B cell (primary cell): ENCODE results near the gene EFNB2. TPM values are rescaled to one million over a fixed set of nuclear protein-coding genes. Genes with fewer than 3 reads are reported as not detected.

ENCODE experiments used
- ATAC-seq: fragments of 200-7000 bp; cut with Tn5 transposase; one replicate; pipeline ENCODE4 v1.10.0; 2021; ENCODE audit warnings: low read depth, mild to moderate bottlenecking, moderate number of reproducible peaks, moderate library complexity
- CTCF ChIA-PET: fragments of 350-600 bp; sonication (Branson Sonifier 250); formaldehyde crosslinking; loops from one replicate; lab custom pipeline; 2021; ENCODE audit warnings: antibody characterized with exemption, inconsistent platforms; lab: Charles Lee
- POLR2A ChIA-PET: fragments of 350-600 bp; sonication (Branson Sonifier 250); formaldehyde crosslinking; loops from one replicate; lab custom pipeline; 2021; ENCODE audit warnings: antibody characterized with exemption; lab: Charles Lee
- DNase-seq: peaks from one replicate; pipeline ENCODE4 v3.0.0; 2013
- H2AFZ ChIP-seq: 2 replicates; pipeline ENCODE4 v1.6.1; 2012; ENCODE audit warnings: mild to moderate bottlenecking, low read depth, low read length; ENCODE audit not compliant: insufficient read depth, poor library complexity, severe bottlenecking
- H3K27ac ChIP-seq, 2 donors: 1 replicate in 1 of 2; 2 replicates in 1 of 2; pipeline ENCODE4 v1.5.1; 2012 to 2013; ENCODE audit warnings: low read length in 2 of 2, mild to moderate bottlenecking in 2 of 2, moderate library complexity in 1 of 2
- H3K27me3 ChIP-seq, 4 experiments: fragments of 200-600 bp in 1 of 4; sonication (generic) in 1 of 4; replicated peaks in 1 of 4; 1 replicate in 2 of 4; 2 replicates in 2 of 4; pipeline versions ENCODE4 v1.6.1 to v1.7.0; 2013 to 2016; ENCODE audit warnings: low read length in 3 of 4, mild to moderate bottlenecking in 2 of 4, mixed read lengths in 1 of 4, moderate library complexity in 1 of 4; ENCODE audit not compliant: insufficient read depth in 4 of 4, control insufficient read depth in 3 of 4; ENCODE audit errors: control extremely low read depth in 1 of 4
- H3K36me3 ChIP-seq, 2 experiments: replicated peaks in 1 of 2; 1 replicate in 1 of 2; 2 replicates in 1 of 2; pipeline versions ENCODE4 v1.6.1 to v1.7.1; 2013; ENCODE audit warnings: low read length in 1 of 2; ENCODE audit not compliant: insufficient read depth in 2 of 2, control insufficient read depth in 1 of 2; ENCODE audit errors: control extremely low read depth in 1 of 2, extremely low read depth in 1 of 2
- H3K4me1 ChIP-seq, 2 donors: fragments of 200-600 bp in 1 of 2; sonication (generic) in 1 of 2; 1 replicate in 1 of 2; 2 replicates in 1 of 2; pipeline versions ENCODE4 v1.5.1 to v1.6.1; 2013 to 2017; ENCODE audit warnings: low read length in 2 of 2; ENCODE audit not compliant: control insufficient read depth in 2 of 2, insufficient read depth in 2 of 2
- H3K4me2 ChIP-seq: replicated peaks from 2 replicates; pipeline ENCODE3; 2012; ENCODE audit warnings: mild to moderate bottlenecking, low read depth, low read length; ENCODE audit not compliant: poor library complexity, severe bottlenecking
- H3K4me3 ChIP-seq, 5 experiments: fragments of 200-600 bp in 1 of 5; sonication (generic) in 1 of 5; 1 replicate in 3 of 5; 2 replicates in 2 of 5; pipeline versions ENCODE4 v1.5.1 to v1.7.0; 2011 to 2016; ENCODE audit warnings: low read length in 4 of 5, mild to moderate bottlenecking in 4 of 5, low read depth in 2 of 5, control low read depth in 1 of 5, moderate library complexity in 1 of 5; ENCODE audit not compliant: insufficient read depth in 1 of 5; ENCODE audit errors: control extremely low read depth in 1 of 5, extremely low read depth in 1 of 5
- H3K79me2 ChIP-seq: fragments of 200-600 bp; sonication (generic); one replicate; pipeline ENCODE4 v1.6.0; 2016; ENCODE audit warnings: low read length; ENCODE audit not compliant: control insufficient read depth, insufficient read depth
- H3K9ac ChIP-seq: fragments of 200-600 bp; sonication (generic); 2 replicates; pipeline ENCODE4 v1.6.1; 2017; ENCODE audit warnings: mild to moderate bottlenecking, low read length, moderate library complexity
- H3K9me3 ChIP-seq, 3 donors: one replicate each; pipeline versions ENCODE4 v1.6.1 to v1.7.1; 2013; ENCODE audit warnings: low read length in 2 of 3; ENCODE audit not compliant: control insufficient read depth in 2 of 3, insufficient read depth in 1 of 3; ENCODE audit errors: control extremely low read depth in 1 of 3
- H4K20me1 ChIP-seq: 2 replicates; pipeline ENCODE4 v1.6.0; 2012; ENCODE audit warnings: mild to moderate bottlenecking, low read length; ENCODE audit not compliant: insufficient read depth, control insufficient read depth, poor library complexity, severe bottlenecking
- H3K27ac Mint-ChIP-seq: one replicate; pipeline ENCODE4 v1.8.0; 2021; ENCODE audit warnings: mixed read lengths
- H3K27me3 Mint-ChIP-seq: one replicate; pipeline ENCODE4 v1.8.0; 2021; ENCODE audit warnings: mixed read lengths
- H3K4me1 Mint-ChIP-seq: one replicate; pipeline ENCODE4 v1.8.0; 2021; ENCODE audit warnings: mixed read lengths
- H3K4me3 Mint-ChIP-seq: one replicate; pipeline ENCODE4 v1.8.0; 2021; ENCODE audit warnings: mixed read lengths
- H3K9me3 Mint-ChIP-seq: one replicate; pipeline ENCODE4 v1.8.0; 2022; ENCODE audit warnings: mixed read lengths; ENCODE audit not compliant: insufficient read depth
- CTCF ChIP-seq: fragments of 200-600 bp; IDR thresholded peaks from one replicate; pipeline ENCODE4 v1.8.0; 2022; ENCODE audit warnings: antibody characterized with exemption, mild to moderate bottlenecking
- EZH2 ChIP-seq: IDR thresholded peaks from 2 replicates; pipeline ENCODE4 v1.6.1; 2012; ENCODE audit warnings: borderline replicate concordance, low read depth, mild to moderate bottlenecking, moderate library complexity, low read length; ENCODE audit not compliant: insufficient read depth, poor library complexity, severe bottlenecking
- WGBS: methylation state at CpG from one replicate; pipeline ENCODE4 v1.1.5; 2013; ENCODE audit warnings: missing lambda C conversion rate; ENCODE audit not compliant: insufficient coverage; 5-methylcytosine and 5-hydroxymethylcytosine counted together
- intact Hi-C: fragments of 100-400 bp; cut with micrococcal nuclease; formaldehyde crosslinking; loops from one replicate; pipeline ENCODE4 v1.10.0; 2022
- polyA plus RNA-seq: library from polyadenylated mRNA; depleted of rRNA; stranded (reverse); fragments of >200 nt; gene quantifications from 2 replicates; pipeline ENCODE4 v1.2.3, GENCODE V29; 2012
- total RNA-seq, 2 donors: library from RNA; stranded (reverse); fragments of 120-200 nt in 1 of 2; gene quantifications; 1 replicate in 1 of 2; 2 replicates in 1 of 2; pipeline versions ENCODE4 v1.2.3 to v1.2.4, GENCODE V29; 2013 to 2022

The EFNB2 gene
- total and polyA plus RNA-seq, 2 donors (not counting 1 experiment from before 2014, with no cell fraction given), result 0.04 to 1.2 TPM

GRCh38 chr13:106499113-106499512, 36.3 kb downstream of the EFNB2 start:
- no peak for DNase-seq
- no peak overlapping the region for H3K27ac ChIP-seq
- no peaks in the 10 kb centered on the region for H4K20me1 ChIP-seq
- no CpG with 5 or more reads among the region's 2 CpGs for WGBS
- H3K4me3 ChIP-seq, result no peak overlapping the region
- Mint-ChIP-seq H3K4me1 (peaks cover 11% of the 10 kb centered on the region), H3K9me3 (no peaks in the 10 kb centered on the region), H3K27me3 (peaks cover 43% of the 10 kb centered on the region), H3K27ac (no peak overlapping the region), H3K4me3 (no peak overlapping the region)
- peaks cover 0 to 29% (median 10%) of the 10 kb centered on the region in 4 experiments for H3K27me3 ChIP-seq
- ChIA-PET POLR2A (no interaction called here), CTCF (no interaction called here)
- H3K36me3 ChIP-seq, result no peaks in the 10 kb centered on the region
- no peak overlapping the region for H2AFZ ChIP-seq
- H3K9me3 ChIP-seq, result no peaks in the 10 kb centered on the region
- no peak for TF ChIP-seq EZH2
- no peak for TF ChIP-seq CTCF
- no peak overlapping the region for H3K9ac ChIP-seq
- no peak for ATAC-seq
- no peaks in the 10 kb centered on the region for H3K79me2 ChIP-seq
- peaks cover 0 to 5% of the 10 kb centered on the region in 2 donors for H3K4me1 ChIP-seq
- no peak overlapping the region for H3K4me2 ChIP-seq
- intact Hi-C loops, result no loop called here

- CTCF ChIA-PET, result no interaction called here
- intact Hi-C loops, result no loop called here
Measured at GRCh38 chr13:106498571-106498970, 36.9 kb downstream of the EFNB2 start.

More at GRCh38 chr13:106498571-106498970, 36.9 kb downstream of the EFNB2 start:
- H3K27ac ChIP-seq, result no peak overlapping the region
- Mint-ChIP-seq H3K4me1 (peaks cover 17% of the 10 kb centered on the region), H3K4me3 (no peak overlapping the region), H3K27ac (no peak overlapping the region), H3K9me3 (no peaks in the 10 kb centered on the region), H3K27me3 (peaks cover 48% of the 10 kb centered on the region)
- POLR2A ChIA-PET, result no interaction called here
- H3K9ac ChIP-seq, result no peak overlapping the region
- no CpG with 5 or more reads among the region's 1 CpG for WGBS
- no peaks in the 10 kb centered on the region for H3K36me3 ChIP-seq
- no peaks in the 10 kb centered on the region for H4K20me1 ChIP-seq
- TF ChIP-seq EZH2 (no peak), CTCF (no peak)
- no peaks in the 10 kb centered on the region for H3K9me3 ChIP-seq
- no peaks in the 10 kb centered on the region for H3K79me2 ChIP-seq
- peaks cover 4 to 10% of the 10 kb centered on the region in 2 donors for H3K4me1 ChIP-seq
- H3K27me3 ChIP-seq, result peaks cover 0 to 29% (median 10%) of the 10 kb centered on the region in 4 experiments
- H2AFZ ChIP-seq, result no peak overlapping the region
- H3K4me3 ChIP-seq, result no peak overlapping the region
- ATAC-seq (no peak), DNase-seq (no peak)
- no peak overlapping the region for H3K4me2 ChIP-seq
